ENCODE data around the gene DNAJB5.

Gene DNAJB5

GRCh38 chr9:35044071-35044470, 54.5 kb downstream of the DNAJB5 start:
- Histone ChIP-seq H3F3A (ENCODE audit: low read depth) (no peaks in the 10 kb centered on the region), H3K4me2 (ENCODE audit: low read depth, low read length, poor library complexity, severe bottlenecking) (no peak overlapping the region), H2AFZ (ENCODE audit: low read length) (no peak overlapping the region), H3K9me3 (ENCODE audit: insufficient read depth, low read depth, low read length) (no peaks in the 10 kb centered on the region), H3K9me2 (replicated peaks; ENCODE audit: low read depth, low read length) (no peaks in the 10 kb centered on the region), H3K4me1 (ENCODE audit: insufficient read depth, low read length, poor library complexity, severe bottlenecking) (peaks cover 3% of the 10 kb centered on the region), H3K4me3 (ENCODE audit: low read length, poor library complexity, severe bottlenecking) (no peak overlapping the region), H3K79me2 (ENCODE audit: insufficient read depth, low read length) (no peaks in the 10 kb centered on the region), H4K20me1 (ENCODE audit: insufficient read depth, low read length, poor library complexity, severe bottlenecking) (no peaks in the 10 kb centered on the region), H3K36me3 (ENCODE audit: insufficient read depth, low read length) (peaks cover 5% of the 10 kb centered on the region; the same call in 1 of the 2 replicates), H3K27me3 (ENCODE audit: insufficient read depth, low read length, poor library complexity, severe bottlenecking) (no peaks in the 10 kb centered on the region), H3K9ac (ENCODE audit: low read depth, low read length, poor library complexity, severe bottlenecking) (no peak overlapping the region)
- TF ChIP-seq EZH2phosphoT487 (IDR thresholded peaks at IDR 0.05; ENCODE audit: borderline replicate concordance) (no peak), CTCF (conservative IDR thresholded peaks at IDR 0.05; ENCODE audit: low read length) (no peak)
